GM19395 (cell line): ENCODE data around the gene SYNE2.

ENCODE experiments used
- ATAC-seq: cut with Tn5 transposase; IDR thresholded peaks from one replicate; pipeline ENCODE4 v1.9.1; 2021; ENCODE audit warnings: mild to moderate bottlenecking, moderate library complexity; ENCODE audit not compliant: unreplicated experiment

The SYNE2 gene

DNA sequence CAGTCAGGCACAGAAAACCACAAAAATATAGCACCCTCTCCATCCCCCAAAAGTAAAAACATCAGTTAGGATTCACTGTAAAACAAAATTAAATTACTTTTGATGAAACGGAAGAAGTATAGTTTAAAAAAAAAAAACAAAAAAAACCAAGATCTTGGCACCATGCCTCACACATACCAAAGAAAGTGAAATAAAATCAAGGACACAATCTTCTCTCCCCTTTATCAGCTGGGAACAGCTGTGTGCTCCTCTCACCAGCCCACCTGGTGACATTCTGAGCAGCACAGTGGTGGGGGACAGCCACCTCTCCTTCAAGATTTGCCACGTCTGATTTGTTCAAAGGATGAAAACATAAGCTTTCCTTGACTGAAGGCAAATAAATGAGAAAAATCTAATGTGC lies 385.8 kb downstream of the SYNE2 start:
- ATAC-seq: no peak

DNA sequence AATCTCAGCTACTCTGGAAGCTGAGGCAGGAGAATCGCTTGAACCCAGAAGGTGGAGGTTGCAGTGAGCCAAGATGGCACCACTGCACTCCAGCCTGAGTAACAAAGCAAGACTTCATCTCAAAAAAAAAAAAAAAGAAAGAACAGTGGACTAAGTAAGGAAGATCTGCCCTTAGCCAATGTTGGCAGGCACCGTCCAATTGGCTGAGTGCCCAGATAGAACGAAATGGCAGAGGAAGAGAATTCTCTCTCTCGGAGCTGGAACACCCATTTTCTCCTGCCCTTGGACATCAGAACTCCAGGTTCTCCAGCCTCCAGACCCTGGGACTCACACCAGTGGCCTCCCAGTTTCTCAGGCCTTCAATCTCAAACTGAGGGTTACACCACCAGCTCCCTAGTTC lies 391.5 kb downstream of the SYNE2 start:
- ATAC-seq: no peak

DNA sequence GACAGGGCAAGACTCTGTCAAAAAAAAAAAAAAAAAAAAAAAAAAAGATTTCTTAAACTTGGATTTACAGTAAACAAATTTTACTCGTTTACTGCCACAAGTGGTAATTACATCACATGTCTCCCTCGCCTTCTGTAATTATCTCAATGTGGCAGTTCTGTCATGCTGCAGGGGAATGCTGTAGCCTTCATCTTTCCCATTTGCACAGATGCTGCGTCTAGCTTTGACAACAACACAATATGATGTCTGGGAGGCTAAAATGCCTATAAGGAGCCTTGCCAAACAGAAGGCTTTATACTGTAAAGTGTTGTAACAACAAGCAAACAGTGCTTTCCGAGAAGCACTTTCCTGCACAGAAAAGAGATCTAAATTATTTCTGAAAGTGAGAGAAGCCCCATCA lies 392.7 kb downstream of the SYNE2 start:
- no peak for ATAC-seq

DNA sequence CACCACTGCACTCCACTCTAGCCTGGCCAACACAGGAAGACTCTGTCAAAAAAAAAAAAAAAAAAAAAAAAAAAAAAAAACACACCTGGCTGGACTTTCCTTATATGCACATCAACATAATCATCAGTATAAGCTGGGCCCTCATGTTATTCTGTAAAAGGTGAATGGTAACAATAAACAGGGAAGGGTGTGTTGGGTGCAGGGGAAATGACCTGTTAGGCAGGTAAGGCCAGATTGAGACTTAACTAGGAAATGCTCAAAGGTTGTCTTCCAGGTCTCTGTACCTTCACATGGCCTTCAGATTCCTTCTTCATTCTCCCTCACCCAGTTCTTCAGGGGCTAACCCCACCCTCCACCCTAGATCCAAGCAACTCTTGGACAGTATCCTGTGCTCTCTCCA lies 393.9 kb downstream of the SYNE2 start:
- no peak for ATAC-seq

DNA sequence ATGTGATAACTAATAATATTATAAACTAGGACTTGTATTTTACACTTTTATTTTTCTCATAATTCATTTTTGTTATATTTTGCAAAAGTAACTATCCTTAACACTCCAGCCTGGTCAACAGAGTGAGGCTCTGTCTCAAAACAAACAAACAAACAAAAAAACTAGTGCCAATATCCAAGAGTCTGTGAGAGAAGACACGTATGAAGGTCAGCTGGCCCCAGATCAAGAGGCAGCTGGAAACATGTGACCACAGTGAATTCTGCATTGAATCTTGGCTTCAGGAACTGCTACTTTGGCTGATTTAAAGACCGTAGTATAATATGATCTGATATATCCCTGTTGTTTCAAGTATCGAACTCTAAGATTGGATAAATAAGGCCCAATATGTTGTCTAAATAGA lies 394.4 kb downstream of the SYNE2 start:
- no peak for ATAC-seq

DNA sequence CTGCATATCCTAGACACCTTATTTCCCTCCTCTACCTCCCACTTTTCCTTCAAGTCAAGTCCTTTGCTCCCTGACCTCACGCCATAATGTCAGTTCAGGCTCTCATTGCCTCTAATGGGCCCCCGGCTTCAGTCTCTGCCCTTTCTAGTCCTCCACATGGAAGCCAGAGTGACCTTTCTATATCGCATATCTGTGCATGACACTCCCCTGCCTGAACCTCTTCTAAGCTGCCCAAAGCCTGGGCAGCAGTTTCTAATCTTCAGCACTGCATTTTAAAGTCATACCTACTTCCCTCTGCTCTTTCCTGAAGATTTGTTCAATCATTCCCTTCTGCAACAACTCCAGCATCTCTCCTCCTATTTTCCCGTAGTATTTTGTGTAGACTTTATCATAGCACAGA lies 395.9 kb downstream of the SYNE2 start:
- ATAC-seq: no peak

DNA sequence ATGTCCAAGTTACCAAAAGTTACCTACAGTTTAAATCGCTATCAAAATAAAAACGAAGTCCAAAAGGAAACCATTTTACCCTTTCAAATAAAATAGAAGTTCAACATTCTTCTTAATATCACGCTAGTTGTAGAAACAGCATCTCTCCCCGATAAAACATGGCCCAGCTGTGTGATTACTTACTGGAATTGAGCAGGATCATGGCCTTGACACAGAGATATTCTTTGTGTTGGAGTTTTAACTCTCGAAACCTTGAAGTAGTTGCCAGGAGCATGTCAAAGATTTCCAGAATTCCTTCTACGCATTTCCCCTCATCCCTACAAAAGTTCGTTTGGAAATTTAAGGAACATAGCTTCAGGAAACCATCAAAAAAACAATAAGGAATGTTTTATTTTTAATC lies 396.6 kb downstream of the SYNE2 start:
- no peak for ATAC-seq

DNA sequence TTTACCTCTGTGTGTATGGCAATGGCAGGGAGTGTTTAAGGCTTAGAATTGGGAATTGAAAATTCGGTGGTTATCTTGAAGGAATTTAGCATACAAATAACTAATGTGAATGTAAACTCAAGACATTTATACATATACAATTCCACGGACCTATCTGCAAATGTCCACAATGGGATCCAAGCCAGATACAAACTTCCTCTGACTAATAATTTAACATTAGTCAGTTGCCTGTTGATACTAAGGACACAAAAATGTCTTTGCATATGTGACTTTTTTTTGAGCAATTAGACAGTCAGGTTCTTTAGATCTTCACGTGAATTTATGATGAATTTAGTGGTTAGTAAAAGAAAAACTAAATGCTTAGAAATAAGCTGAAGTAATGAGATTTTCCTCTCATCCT lies 400.9 kb downstream of the SYNE2 start:
- no peak for ATAC-seq

DNA sequence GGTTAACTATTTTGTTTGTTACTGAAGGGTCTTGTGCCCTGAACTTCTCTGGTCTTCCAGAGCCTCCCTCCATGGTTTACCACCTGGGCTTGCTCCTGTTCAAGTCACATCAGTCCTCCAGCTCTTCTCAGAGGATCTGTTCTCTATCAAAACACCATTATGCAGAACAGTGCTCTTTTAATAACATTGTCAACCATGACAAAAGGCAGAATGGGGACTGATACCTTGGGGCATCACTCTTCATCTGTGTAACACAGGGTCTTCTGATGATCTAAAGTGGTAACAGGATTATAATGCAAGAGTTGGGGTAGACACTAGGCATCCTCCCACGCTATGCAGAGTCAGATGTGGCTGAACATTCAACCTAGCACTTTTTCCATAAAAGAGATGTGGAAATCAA lies 403.0 kb downstream of the SYNE2 start:
- ATAC-seq: no peak

DNA sequence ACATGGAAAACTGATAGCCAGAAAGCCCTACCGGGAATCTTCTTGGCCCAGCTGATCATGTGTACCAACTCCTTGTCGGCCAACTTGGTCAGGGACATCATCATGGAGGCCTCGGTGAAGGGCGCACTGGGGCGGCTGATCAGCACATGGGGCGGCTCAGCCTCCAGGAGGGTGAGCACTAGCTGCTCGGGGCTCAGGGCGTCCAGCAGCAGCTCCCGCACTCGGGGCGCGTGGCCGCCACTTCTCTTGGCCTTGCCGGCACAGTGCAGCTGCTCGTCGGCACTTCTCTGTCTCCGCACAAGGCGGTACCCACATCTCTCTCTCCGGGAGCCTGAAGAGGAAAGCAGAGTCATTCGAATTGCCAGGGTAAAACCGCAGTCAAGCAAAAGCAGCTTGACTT lies 407.6 kb downstream of the SYNE2 start:
- ATAC-seq: no peak

DNA sequence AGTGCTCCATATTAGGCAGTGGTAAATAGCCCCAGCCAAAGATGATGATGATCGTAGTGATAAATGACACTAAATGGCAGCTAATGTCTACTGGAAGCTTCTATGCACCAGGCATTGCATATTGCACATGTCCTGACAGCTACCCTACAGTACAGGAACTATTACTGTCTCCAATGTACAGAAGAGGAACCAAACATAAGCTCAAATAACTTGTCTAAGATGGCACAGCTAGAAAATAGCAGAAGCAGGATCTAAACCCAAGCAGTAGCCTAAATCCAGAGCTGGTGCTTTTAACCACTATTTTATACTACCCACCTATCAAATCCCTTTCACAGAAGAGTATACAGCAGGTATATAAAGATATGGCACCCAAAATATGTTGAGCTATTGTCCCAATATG lies 412.4 kb downstream of the SYNE2 start:
- no peak for ATAC-seq

DNA sequence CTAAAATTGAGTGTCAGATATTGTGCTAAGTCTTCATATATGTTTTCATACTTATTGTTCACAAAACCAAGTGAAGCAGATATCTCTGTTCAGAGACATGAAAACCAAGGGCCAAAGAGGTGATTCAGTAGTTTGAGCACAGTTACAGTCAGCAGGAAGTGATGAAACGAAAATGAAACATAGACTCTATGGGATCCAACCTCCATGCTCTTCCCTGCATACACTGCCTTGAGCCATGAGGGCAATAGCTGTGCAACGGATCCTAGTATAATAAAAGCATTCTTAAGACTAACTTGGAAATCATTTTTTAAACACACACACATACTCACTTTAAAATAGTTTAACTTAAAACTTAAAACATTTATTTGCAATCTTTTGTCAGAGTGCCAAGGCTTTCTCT lies 413.4 kb downstream of the SYNE2 start:
- ATAC-seq: peak; percentile 61

DNA sequence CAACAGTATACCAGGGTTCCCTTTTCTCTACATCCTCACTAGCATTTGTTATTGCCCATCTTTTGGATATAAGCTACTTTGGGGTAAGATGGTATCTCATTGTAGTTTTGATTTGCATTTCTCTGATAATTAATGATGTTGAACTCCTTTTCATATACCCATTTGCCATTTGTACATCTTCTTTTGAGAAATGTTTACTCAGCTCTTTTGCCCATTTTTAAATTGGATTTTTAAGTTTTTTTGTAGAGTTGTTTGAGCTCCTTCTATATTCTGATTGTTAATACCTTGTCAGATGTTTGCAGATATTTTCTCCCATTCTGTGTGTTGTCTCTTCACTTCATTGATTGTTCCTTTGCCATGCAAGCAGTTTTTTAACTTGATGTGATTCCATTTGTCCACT lies 419.2 kb downstream of the SYNE2 start:
- no peak for ATAC-seq
